Neutrophil (primary cell): ENCODE data around the gene NCK2.

Experiments
- H3K27ac ChIP-seq: fragments of 200-600 bp; sonication (generic); 2 replicates; pipeline ENCODE4 v1.5.1; 2016; ENCODE audit warnings: mild to moderate bottlenecking, moderate library complexity
- H3K27me3 ChIP-seq: fragments of 200-600 bp; sonication (generic); 2 replicates; pipeline ENCODE4 v1.6.0; 2016; ENCODE audit warnings: mild to moderate bottlenecking
- H3K36me3 ChIP-seq: fragments of 200-600 bp; sonication (generic); 2 replicates; pipeline ENCODE4 v1.5.1; 2017
- H3K4me1 ChIP-seq, 2 experiments: fragments of 200-600 bp in 1 of 2; sonication (generic) in 1 of 2; 1 replicate in 1 of 2; 2 replicates in 1 of 2; pipeline versions ENCODE4 v1.5.1 to v1.6.1; 2013 to 2016; ENCODE audit warnings: low read depth in 1 of 2, low read length in 1 of 2, mild to moderate bottlenecking in 1 of 2, moderate library complexity in 1 of 2; ENCODE audit not compliant: control insufficient read depth in 1 of 2, insufficient read depth in 1 of 2
- H3K4me3 ChIP-seq, 2 experiments: fragments of 200-600 bp in 1 of 2; sonication (generic) in 1 of 2; 1 replicate in 1 of 2; 2 replicates in 1 of 2; pipeline ENCODE4 v1.5.1; 2013 to 2016; ENCODE audit warnings: low read depth in 1 of 2, low read length in 1 of 2, mild to moderate bottlenecking in 1 of 2, moderate library complexity in 1 of 2
- H3K9me3 ChIP-seq: fragments of 200-600 bp; sonication (generic); 2 replicates; pipeline ENCODE4 v1.5.1; 2016
- TF ChIP-seq, protein P1 (sequence below): fragments of 200-600 bp; sonication (generic); IDR thresholded peaks from 2 replicates; pipeline ENCODE4 v1.5.1; 2016; ENCODE audit warnings: antibody characterized with exemption

NCK2 gene

GRCh38 chr2:105841551-105841950 lies 96.8 kb downstream of the NCK2 start:
- Histone ChIP-seq H3K27me3 (no peaks in the 10 kb centered on the region), H3K36me3 (no peaks in the 10 kb centered on the region), H3K4me1 (peaks cover 5 to 16% of the 10 kb centered on the region in 2 experiments), H3K27ac (no peak overlapping the region), H3K9me3 (no peaks in the 10 kb centered on the region), H3K4me3 (no peak overlapping the region)
- TF ChIP-seq, protein P1, sequence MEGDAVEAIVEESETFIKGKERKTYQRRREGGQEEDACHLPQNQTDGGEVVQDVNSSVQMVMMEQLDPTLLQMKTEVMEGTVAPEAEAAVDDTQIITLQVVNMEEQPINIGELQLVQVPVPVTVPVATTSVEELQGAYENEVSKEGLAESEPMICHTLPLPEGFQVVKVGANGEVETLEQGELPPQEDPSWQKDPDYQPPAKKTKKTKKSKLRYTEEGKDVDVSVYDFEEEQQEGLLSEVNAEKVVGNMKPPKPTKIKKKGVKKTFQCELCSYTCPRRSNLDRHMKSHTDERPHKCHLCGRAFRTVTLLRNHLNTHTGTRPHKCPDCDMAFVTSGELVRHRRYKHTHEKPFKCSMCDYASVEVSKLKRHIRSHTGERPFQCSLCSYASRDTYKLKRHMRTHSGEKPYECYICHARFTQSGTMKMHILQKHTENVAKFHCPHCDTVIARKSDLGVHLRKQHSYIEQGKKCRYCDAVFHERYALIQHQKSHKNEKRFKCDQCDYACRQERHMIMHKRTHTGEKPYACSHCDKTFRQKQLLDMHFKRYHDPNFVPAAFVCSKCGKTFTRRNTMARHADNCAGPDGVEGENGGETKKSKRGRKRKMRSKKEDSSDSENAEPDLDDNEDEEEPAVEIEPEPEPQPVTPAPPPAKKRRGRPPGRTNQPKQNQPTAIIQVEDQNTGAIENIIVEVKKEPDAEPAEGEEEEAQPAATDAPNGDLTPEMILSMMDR, result no peak

- no peaks in the 10 kb centered on the region for H3K27me3 ChIP-seq
- TF ChIP-seq, protein P1, result no peak
- H3K9me3 ChIP-seq, result no peaks in the 10 kb centered on the region
- H3K4me3 ChIP-seq, result no peak overlapping the region
- H3K27ac ChIP-seq, result no peak overlapping the region
- no peaks in the 10 kb centered on the region for H3K36me3 ChIP-seq
- peaks cover 15 to 25% of the 10 kb centered on the region in 2 experiments for H3K4me1 ChIP-seq
Observed at GRCh38 chr2:105842555-105842954, 97.8 kb downstream of the NCK2 start.

GRCh38 chr2:105843476-105844374 lies 99.0 kb downstream of the NCK2 start:
- peaks cover 26 to 36% of the 10 kb centered on the region in 2 experiments for H3K4me1 ChIP-seq

GRCh38 chr2:105845976-105846375 lies 101.3 kb downstream of the NCK2 start:
- H3K27ac ChIP-seq, result peak overlapping the region; percentile 72

More at GRCh38 chr2:105843476-105844374, 99.0 kb downstream of the NCK2 start:
- no peak overlapping the region for H3K4me3 ChIP-seq
- no peaks in the 10 kb centered on the region for H3K27me3 ChIP-seq
- no peaks in the 10 kb centered on the region for H3K36me3 ChIP-seq
- TF ChIP-seq, protein P1, result no peak
- no peaks in the 10 kb centered on the region for H3K9me3 ChIP-seq
- H3K27ac ChIP-seq, result peak overlapping the region; percentile 18

DNA sequence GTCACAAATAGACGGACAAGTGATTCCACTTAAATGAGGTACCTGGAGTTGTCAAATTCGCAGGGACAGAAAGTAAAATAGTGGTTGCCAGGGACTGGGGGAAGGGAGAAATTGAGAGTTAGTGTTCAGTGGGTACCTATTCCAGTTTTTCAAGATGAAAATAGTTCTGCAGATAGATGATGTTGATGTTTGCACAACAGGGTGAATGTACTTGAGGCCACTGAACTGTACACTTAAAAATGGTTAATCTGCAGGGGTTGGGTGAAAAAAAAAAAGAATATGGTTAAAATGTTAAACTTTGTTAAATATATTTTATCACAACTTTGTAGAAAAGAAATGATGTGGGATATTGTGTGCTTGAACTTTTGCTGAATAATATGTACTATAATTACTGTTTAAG lies 102.3 kb downstream of the NCK2 start:
- TF ChIP-seq, protein P1, result no peak
- no peaks in the 10 kb centered on the region for H3K36me3 ChIP-seq

More at GRCh38 chr2:105845976-105846375, 101.3 kb downstream of the NCK2 start:
- TF ChIP-seq, protein P1, result no peak
- no peak overlapping the region for H3K4me3 ChIP-seq
- peaks cover 36 to 53% of the 10 kb centered on the region in 2 experiments for H3K4me1 ChIP-seq
- no peaks in the 10 kb centered on the region for H3K36me3 ChIP-seq
- H3K9me3 ChIP-seq, result no peaks in the 10 kb centered on the region
- no peaks in the 10 kb centered on the region for H3K27me3 ChIP-seq

More for the DNA sequence above, 102.3 kb downstream of the NCK2 start:
- Histone ChIP-seq H3K4me1 (peaks cover 43 to 61% of the 10 kb centered on the region in 2 experiments), H3K9me3 (no peaks in the 10 kb centered on the region), H3K27ac (peak overlapping the region; percentile 72), H3K4me3 (no peak overlapping the region), H3K27me3 (no peaks in the 10 kb centered on the region)
